H1 (cell line): ENCODE results near the gene RREB1. TPM values are rescaled to one million over a fixed set of nuclear protein-coding genes. Genes with fewer than 3 reads are reported as not detected.

Experiments
- CTCF ChIA-PET: fragments of 300-600 bp; sonication (Branson Sonifier 250); formaldehyde crosslinking; loops from one replicate; lab custom pipeline; 2021; ENCODE audit not compliant: partially characterized antibody; lab: Charles Lee
- POLR2A ChIA-PET: fragments of 300-600 bp; sonication (Branson Sonifier 250); formaldehyde crosslinking; loops from one replicate; lab custom pipeline; 2021; ENCODE audit warnings: inconsistent platforms; ENCODE audit not compliant: partially characterized antibody; lab: Charles Lee
- DNase-seq, 2 experiments: peaks; one replicate each; pipeline versions ENCODE4 v3.0.0 to v3.0.0-alpha.2; 2010 to 2022; ENCODE audit warnings: low spot score in 2 of 2, low read depth in 1 of 2, mixed read lengths in 1 of 2
- FAIRE-seq: peaks from 2 replicates; lab custom pipeline; 2011; peaks lifted over from hg19 to GRCh38; lab: Jason Lieb, UNC
- H2AFZ ChIP-seq: 2 replicates; pipeline ENCODE4 v1.8.1; 2012; ENCODE audit warnings: low read length, inconsistent platforms
- H2AK5ac ChIP-seq: 2 replicates; pipeline ENCODE4 v1.6.1; 2013; ENCODE audit warnings: low read depth, low read length
- H2BK120ac ChIP-seq: replicated peaks from 2 replicates; pipeline ENCODE3; 2013; ENCODE audit warnings: low read depth, low read length, inconsistent platforms
- H2BK12ac ChIP-seq: 2 replicates; pipeline ENCODE4 v1.6.1; 2013; ENCODE audit warnings: low read depth, low read length
- H2BK15ac ChIP-seq: 2 replicates; pipeline ENCODE4 v1.6.1; 2013; ENCODE audit warnings: low read length
- H2BK20ac ChIP-seq: 2 replicates; pipeline ENCODE4 v1.6.1; 2013; ENCODE audit warnings: low read length
- H2BK5ac ChIP-seq: 2 replicates; pipeline ENCODE4 v1.6.1; 2013; ENCODE audit warnings: low read depth, low read length
- H3K14ac ChIP-seq: 2 replicates; pipeline ENCODE4 v1.6.1; 2013; ENCODE audit warnings: inconsistent platforms; ENCODE audit not compliant: insufficient read length
- H3K18ac ChIP-seq: 2 replicates; pipeline ENCODE4 v1.6.1; 2013; ENCODE audit warnings: low read length; ENCODE audit errors: extremely low read depth
- H3K23ac ChIP-seq: 2 replicates; pipeline ENCODE4 v1.6.1; 2013; ENCODE audit warnings: inconsistent platforms; ENCODE audit not compliant: insufficient read length
- H3K23me2 ChIP-seq: 2 replicates; pipeline ENCODE4 v1.6.1; 2013; ENCODE audit warnings: low read depth, low read length
- H3K27ac ChIP-seq: 2 replicates; pipeline ENCODE4 v1.6.1; 2011; ENCODE audit warnings: low read depth, low read length, inconsistent platforms
- H3K27me3 ChIP-seq, 4 experiments: replicated peaks in 1 of 4; 1 replicate in 1 of 4; 2 replicates in 3 of 4; pipeline versions ENCODE4 v1.6.1 to v1.8.1; 2011 to 2013; ENCODE audit warnings: low read length in 3 of 4, mild to moderate bottlenecking in 3 of 4, inconsistent platforms in 2 of 4, mixed read lengths in 2 of 4, moderate library complexity in 1 of 4; ENCODE audit not compliant: control insufficient read depth in 3 of 4, insufficient read depth in 3 of 4; ENCODE audit errors: extremely low read depth in 1 of 4
- H3K36me3 ChIP-seq, 4 experiments: 2 replicates each; pipeline versions ENCODE4 v1.6.1 to v1.8.1; 2011 to 2013; ENCODE audit warnings: mild to moderate bottlenecking in 4 of 4, low read length in 3 of 4, moderate library complexity in 2 of 4, control low read depth in 1 of 4, inconsistent platforms in 1 of 4; ENCODE audit not compliant: insufficient read depth in 4 of 4, control insufficient read depth in 2 of 4
- H3K4ac ChIP-seq: replicated peaks from 2 replicates; pipeline ENCODE3; 2013; ENCODE audit warnings: low read length, low read depth, mixed read lengths, inconsistent platforms; ENCODE audit not compliant: insufficient read length
- H3K4me1 ChIP-seq, 4 experiments: replicated peaks in 1 of 4; 1 replicate in 1 of 4; 2 replicates in 3 of 4; pipeline versions ENCODE4 v1.6.1 to v1.8.1; 2011 to 2013; ENCODE audit warnings: low read length in 3 of 4, inconsistent platforms in 2 of 4, mixed read lengths in 1 of 4; ENCODE audit not compliant: insufficient read depth in 4 of 4, control insufficient read depth in 3 of 4
- H3K4me2 ChIP-seq, 2 experiments: 2 replicates each; pipeline versions ENCODE4 v1.6.1 to v1.8.1; 2011 to 2013; ENCODE audit warnings: low read depth in 2 of 2, low read length in 2 of 2, control low read depth in 1 of 2, inconsistent platforms in 1 of 2, mild to moderate bottlenecking in 1 of 2; ENCODE audit not compliant: insufficient read depth in 1 of 2
- H3K4me3 ChIP-seq, 4 experiments: fragments of 200-600, 300-600 bp in 1 of 4; sonication (generic), shearing (Covaris generic), sonication (Bioruptor Twin) in 1 of 4; 2 replicates each; pipeline versions ENCODE4 v1.5.1 to v1.8.1; 2011 to 2016; ENCODE audit warnings: low read length in 4 of 4, low read depth in 3 of 4, control low read depth in 2 of 4, inconsistent platforms in 2 of 4, mild to moderate bottlenecking in 2 of 4, mixed read lengths in 1 of 4, moderate library complexity in 1 of 4; ENCODE audit not compliant: insufficient read depth in 2 of 4; ENCODE audit errors: extremely low read depth in 1 of 4
- H3K56ac ChIP-seq: replicated peaks from 2 replicates; pipeline ENCODE3; 2013; ENCODE audit warnings: low read depth, mild to moderate bottlenecking, mixed read lengths, low read length, inconsistent platforms; ENCODE audit not compliant: insufficient read length
- H3K79me1 ChIP-seq: 2 replicates; pipeline ENCODE4 v1.6.1; 2013; ENCODE audit warnings: low read depth, low read length, control low read depth
- H3K79me2 ChIP-seq, 2 experiments: 2 replicates each; pipeline versions ENCODE4 v1.6.1 to v1.8.1; 2012 to 2013; ENCODE audit warnings: low read length in 2 of 2, mild to moderate bottlenecking in 2 of 2, inconsistent platforms in 1 of 2; ENCODE audit not compliant: insufficient read depth in 2 of 2, control insufficient read depth in 1 of 2
- H3K9ac ChIP-seq, 4 experiments: replicated peaks in 1 of 4; 1 replicate in 1 of 4; 2 replicates in 3 of 4; pipeline versions ENCODE4 v1.6.1 to v1.8.1; 2011 to 2013; ENCODE audit warnings: low read depth in 3 of 4, low read length in 3 of 4, control low read depth in 2 of 4, mild to moderate bottlenecking in 2 of 4, moderate library complexity in 2 of 4, inconsistent platforms in 1 of 4; ENCODE audit errors: extremely low read depth in 1 of 4
- H3K9me3 ChIP-seq, 2 experiments: 2 replicates each; pipeline versions ENCODE4 v1.6.1 to v1.8.1; 2012 to 2013; ENCODE audit warnings: mild to moderate bottlenecking in 2 of 2, moderate library complexity in 2 of 2, control low read depth in 1 of 2, inconsistent platforms in 1 of 2, low read depth in 1 of 2, low read length in 1 of 2, mixed read lengths in 1 of 2; ENCODE audit not compliant: insufficient read depth in 2 of 2
- H4K20me1 ChIP-seq, 2 experiments: replicated peaks in 1 of 2; 2 replicates each; pipeline versions ENCODE3 to v1.8.1; 2011 to 2013; ENCODE audit warnings: inconsistent platforms in 2 of 2, low read length in 2 of 2, mild to moderate bottlenecking in 1 of 2; ENCODE audit not compliant: insufficient read depth in 2 of 2, control insufficient read depth in 1 of 2
- H4K5ac ChIP-seq: 2 replicates; pipeline ENCODE4 v1.6.1; 2013; ENCODE audit warnings: low read length, low read depth, mixed read lengths, inconsistent platforms; ENCODE audit not compliant: insufficient read length
- H4K8ac ChIP-seq: 2 replicates; pipeline ENCODE4 v1.8.0; 2013; ENCODE audit warnings: mild to moderate bottlenecking, moderate library complexity, low read length, inconsistent platforms; ENCODE audit not compliant: insufficient read depth; ENCODE audit errors: extremely low read depth
- H4K91ac ChIP-seq: replicated peaks from 2 replicates; pipeline ENCODE3; 2013; ENCODE audit warnings: low read length, mixed read lengths, inconsistent platforms; ENCODE audit not compliant: insufficient read length
- ATF2 ChIP-seq: IDR thresholded peaks from 2 replicates; pipeline ENCODE4 v1.6.1; 2012; ENCODE audit warnings: low read length, inconsistent platforms
- GTF2F1 ChIP-seq: IDR thresholded peaks from 2 replicates; pipeline ENCODE4 v1.6.1; 2012; ENCODE audit warnings: low read depth, low read length, improper control_type of control experiment, borderline replicate concordance
- RBBP5 ChIP-seq: IDR thresholded peaks from 2 replicates; pipeline ENCODE4 v1.7.1; 2012; ENCODE audit warnings: low read depth, mild to moderate bottlenecking, inconsistent platforms, low read length, moderate library complexity, borderline replicate concordance
- WGBS, 2 experiments: shearing (Covaris generic) in 1 of 2; methylation state at CpG; one replicate each; pipeline versions ENCODE4 v1.1.6 to v1.1.7; 2013 to 2015; ENCODE audit warnings: low lambda C conversion rate in 2 of 2, mixed read lengths in 2 of 2, inconsistent platforms in 1 of 2, low coverage in 1 of 2, missing lambda C conversion rate in 1 of 2; ENCODE audit not compliant: insufficient replicate concordance in 2 of 2, insufficient coverage in 1 of 2, insufficient read length in 1 of 2; ENCODE audit errors: extremely low coverage in 1 of 2, missing lambda C conversion rate in 1 of 2; 5-methylcytosine and 5-hydroxymethylcytosine counted together
- polyA plus RNA-seq, 7 experiments: library from polyadenylated mRNA; depleted of rRNA in 3 of 7; stranded (reverse) in 5 of 7; unstranded in 2 of 7; fragments of >200 nt in 5 of 7; fragments of 200-250 nt in 2 of 7; gene quantifications; 1 replicate in 5 of 7; 2 replicates in 1 of 7; 4 replicates in 1 of 7; pipeline versions ENCODE4 v1.2.1 to v1.2.3, GENCODE V29; 2011 to 2013; ENCODE audit warnings: missing spikeins in 2 of 7, mixed read lengths in 2 of 7
- total RNA-seq: library from RNA; stranded (reverse); fragmentation: NEBNext Ultra II Directional; extraction: Animal tissue kit (Norgen Biotek cat#: 25700); gene quantifications from 2 replicates; pipeline ENCODE4 v1.2.1, GENCODE V29; 2021

Gene RREB1
- total and polyA plus RNA-seq, 2 of the 8 experiments (the other 6 are each of a cell fraction or from before 2014, with no cell fraction given): 3.9 to 34.7 TPM

- Histone ChIP-seq H3K27ac (no peak overlapping the region), H4K91ac (no peak overlapping the region), H3K4ac (no peak overlapping the region), H2AK5ac (no peak overlapping the region), H3K9me3 (peaks cover 3 to 8% of the 10 kb centered on the region in 2 experiments; a peak in 3 of 4 replicates), H4K20me1 (peaks cover 2 to 5% of the 10 kb centered on the region in 2 experiments), H3K23ac (no peak overlapping the region), H2BK120ac (no peak overlapping the region), H3K79me2 (no peaks in the 10 kb centered on the region), H3K4me2 (no peak overlapping the region), H3K14ac (no peak overlapping the region), H2BK15ac (no peak overlapping the region), H3K4me3 (no peak overlapping the region), H4K8ac (no peak overlapping the region), H4K5ac (no peak overlapping the region), H2BK5ac (no peak overlapping the region), H3K79me1 (no peaks in the 10 kb centered on the region), H3K27me3 (no peaks in the 10 kb centered on the region), H2AFZ (no peak overlapping the region), H3K56ac (no peak overlapping the region), H3K23me2 (no peaks in the 10 kb centered on the region), H2BK12ac (no peak overlapping the region), H3K18ac (no peak overlapping the region), H3K9ac (no peak overlapping the region), H3K4me1 (no peaks in the 10 kb centered on the region), H3K36me3 (peaks cover 6 to 14% (median 10%) of the 10 kb centered on the region in 4 experiments; a peak in 7 of 8 replicates), H2BK20ac (no peak overlapping the region)
- TF ChIP-seq RBBP5: no peak
- TF ChIP-seq GTF2F1: no peak
- TF ChIP-seq ATF2: no peak
- FAIRE-seq (no peak), DNase-seq (no peak)
- 94% methylated on average over 6 of the region's 6 CpGs; no CpG with 5 or more reads in 1 of the 2 experiments for WGBS, 2 experiments
- ChIA-PET POLR2A (interaction anchor here (0.6 kb wide), 1 partner anchor 194 kb away, joined by 3 read pairs; no protein-coding TSS in a partner anchor), CTCF (interaction anchor here (0.6 to 3.0 kb wide), 8 partner anchors 9 to 575 kb away, joined by 3 to 16 read pairs (median 3); no protein-coding TSS in a partner anchor)
Observed at GRCh38 chr6:7251646-7252260, 144.0 kb downstream of the RREB1 start.
